Activated T-cell treated with anti-CD3 and anti-CD28 coated beads for 1 hour (primary cell): ENCODE results near the gene COL26A1.

Source experiments
- DNase-seq: peaks from one replicate; pipeline ENCODE4 v3.0.0-alpha.2; 2020; ENCODE audit warnings: low read depth

COL26A1 gene

DNA sequence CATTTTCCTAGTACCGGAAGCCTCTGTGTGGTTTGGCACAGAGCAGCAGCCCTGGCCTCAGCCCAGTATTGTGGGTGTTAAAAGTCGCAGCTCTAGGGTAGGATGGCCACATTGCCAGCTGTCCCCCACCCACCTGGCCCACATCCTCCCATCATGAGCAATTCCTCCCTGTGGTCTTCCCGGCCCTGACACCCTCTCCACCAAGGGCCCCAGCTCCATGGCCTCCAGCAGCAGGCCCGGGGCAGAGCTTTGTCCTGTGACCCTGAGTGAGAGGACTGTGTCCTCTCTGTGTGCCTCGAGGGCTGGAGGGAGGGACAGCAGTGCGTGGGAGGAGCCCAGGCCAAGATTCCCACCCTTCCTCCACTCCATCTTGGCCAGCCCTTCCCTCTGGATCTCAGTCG lies 172.7 kb downstream of the COL26A1 start:
- no peak for DNase-seq

GRCh38 chr7:101536232-101536631 lies 173.6 kb downstream of the COL26A1 start:
- DNase-seq = no peak

DNA sequence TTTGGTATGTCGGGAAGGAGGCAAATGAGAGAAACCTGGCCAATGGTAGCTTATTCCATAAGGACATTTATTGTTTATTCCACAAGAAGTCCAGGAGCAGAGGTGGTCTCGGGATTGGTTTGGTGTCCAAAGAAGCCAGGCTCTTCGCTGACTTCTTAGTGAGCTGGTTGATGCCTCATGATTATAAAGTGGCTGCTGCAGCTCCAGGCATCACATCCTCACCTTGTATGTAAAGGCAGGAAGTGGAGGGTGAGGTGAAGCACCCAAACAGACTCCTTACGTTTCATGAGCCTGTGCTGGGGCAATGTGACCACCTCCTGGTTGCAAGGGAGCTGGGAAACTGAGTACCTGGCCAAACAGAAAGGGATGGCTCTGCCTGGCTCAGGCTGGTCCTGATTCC lies 174.0 kb downstream of the COL26A1 start:
- DNase-seq = no peak

DNA sequence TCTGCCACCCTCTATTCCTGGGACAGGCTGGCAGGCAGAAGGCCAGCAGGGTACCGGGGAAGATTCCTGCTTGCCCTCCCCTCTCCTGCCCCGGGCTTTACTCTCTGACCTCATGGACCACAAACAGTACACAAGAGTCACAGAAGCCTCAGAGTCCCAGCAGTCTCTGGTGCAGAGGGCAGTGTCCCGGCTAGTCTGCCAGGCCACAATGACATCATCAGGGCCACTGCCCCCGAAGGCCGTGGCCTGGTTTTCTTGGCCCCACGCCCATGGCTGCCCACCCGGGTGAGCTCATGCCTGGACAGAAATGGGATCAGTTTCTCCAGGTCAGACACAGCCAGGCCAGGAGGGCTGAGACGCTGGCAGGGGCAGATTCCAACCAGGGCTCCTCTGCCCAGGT lies 174.5 kb downstream of the COL26A1 start:
- no peak for DNase-seq

GRCh38 chr7:101537935-101538595 lies 175.4 kb downstream of the COL26A1 start:
- no peak for DNase-seq

DNA sequence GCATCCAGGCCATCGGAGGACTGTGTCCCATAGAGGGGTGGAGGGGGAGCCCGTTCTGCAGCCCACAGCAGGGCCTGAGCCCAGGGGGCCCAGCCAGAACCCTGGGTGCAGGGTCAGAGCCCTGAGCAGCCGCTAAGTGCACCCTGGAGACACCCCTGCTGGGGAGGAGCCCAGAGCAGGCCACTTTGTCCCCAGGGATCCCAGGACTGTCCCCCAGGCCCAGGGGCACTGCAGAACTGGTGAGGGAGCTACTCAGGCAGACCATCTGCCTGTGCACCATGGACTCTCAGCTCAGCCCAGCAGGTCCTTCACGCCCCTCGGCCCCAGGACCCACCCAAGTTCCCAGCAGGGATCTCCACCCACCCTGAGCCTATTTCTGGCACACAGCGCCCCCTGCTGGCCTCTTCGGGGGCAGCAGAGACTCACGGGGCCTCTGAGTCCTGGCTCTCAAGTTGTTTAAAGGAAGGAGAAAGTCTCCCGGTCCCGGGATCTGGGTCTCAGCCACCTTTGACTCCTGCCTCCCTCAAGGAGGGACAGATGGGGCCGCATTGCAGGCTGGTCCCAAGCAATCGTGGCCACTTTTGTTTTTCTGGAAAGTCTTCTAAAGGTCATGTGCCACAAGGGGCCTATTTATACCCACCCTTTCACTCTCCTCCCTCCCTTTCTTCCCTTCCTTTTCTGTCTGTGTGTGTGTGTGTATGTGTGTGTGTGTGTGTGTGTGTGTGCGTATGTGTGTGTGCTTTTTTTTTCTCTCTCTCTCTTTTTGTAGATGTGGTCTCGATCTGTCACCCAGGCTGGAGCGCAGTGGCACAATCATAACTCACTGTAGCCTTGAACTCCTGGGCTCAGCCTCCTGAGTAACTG lies 176.2 kb downstream of the COL26A1 start:
- DNase-seq = peak; percentile 57

- no peak for DNase-seq
Measured at GRCh38 chr7:101539784-101540183, 177.1 kb downstream of the COL26A1 start.

DNA sequence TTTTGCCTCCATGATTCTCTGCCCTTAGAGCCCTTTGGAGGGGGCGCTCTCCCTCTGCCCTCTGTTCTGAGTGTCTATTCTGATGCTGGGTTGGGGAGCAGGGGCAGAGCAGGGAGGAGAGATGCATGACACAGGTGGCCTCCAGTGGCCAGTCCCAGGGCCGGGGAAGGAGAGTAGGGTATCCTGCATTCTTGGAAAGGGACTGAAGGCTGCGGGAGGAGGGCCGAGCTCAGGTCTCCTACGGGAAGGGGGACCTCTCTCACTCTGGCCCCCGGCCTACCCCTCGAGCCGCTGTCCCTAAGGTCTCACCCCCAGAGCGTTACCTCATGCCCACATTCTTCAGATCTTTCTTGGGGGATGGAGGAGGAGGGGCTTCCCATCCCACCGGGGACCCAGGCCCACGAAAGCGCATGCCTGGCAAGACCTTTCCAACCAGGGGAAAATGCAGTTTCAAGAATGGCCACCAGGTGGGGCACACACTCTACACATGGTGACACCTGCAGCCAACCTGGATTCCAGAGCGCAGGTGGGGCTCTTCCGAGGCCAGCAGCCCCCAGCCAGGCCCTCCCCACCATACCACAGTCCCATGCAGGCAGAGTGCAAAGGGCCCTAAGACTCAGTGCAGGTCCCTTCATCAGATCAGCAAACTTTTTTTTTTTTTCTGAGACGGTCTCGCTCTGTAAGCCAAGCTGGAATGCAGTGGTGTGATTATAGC lies 180.0 kb downstream of the COL26A1 start:
- DNase-seq = peak; percentile 71

DNA sequence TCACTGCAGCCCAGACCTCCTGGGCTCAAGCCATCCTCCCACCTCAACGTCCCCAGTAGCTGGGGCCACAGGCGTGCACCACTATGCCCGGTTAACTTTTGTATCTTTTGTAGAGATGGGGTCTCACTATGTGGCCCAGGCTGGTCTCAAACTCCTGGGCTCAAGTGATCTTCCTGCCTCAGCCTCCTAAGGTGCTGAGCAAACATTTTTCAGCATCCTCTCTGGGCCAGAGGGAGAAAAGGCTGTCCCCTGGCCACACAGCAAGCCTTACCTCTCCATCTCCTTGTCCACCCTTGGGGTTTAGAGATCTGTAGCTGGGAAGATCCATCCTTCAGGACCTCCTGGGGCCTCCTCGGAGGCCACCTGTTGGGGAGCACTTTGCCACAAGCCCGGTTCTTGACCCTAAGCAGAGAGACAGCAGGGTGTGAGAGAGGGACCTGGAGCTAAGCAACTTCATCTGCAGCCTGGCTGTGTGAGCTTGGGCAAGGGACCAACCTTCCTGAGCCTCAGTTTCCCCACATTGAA lies 180.6 kb downstream of the COL26A1 start:
- no peak for DNase-seq

DNA sequence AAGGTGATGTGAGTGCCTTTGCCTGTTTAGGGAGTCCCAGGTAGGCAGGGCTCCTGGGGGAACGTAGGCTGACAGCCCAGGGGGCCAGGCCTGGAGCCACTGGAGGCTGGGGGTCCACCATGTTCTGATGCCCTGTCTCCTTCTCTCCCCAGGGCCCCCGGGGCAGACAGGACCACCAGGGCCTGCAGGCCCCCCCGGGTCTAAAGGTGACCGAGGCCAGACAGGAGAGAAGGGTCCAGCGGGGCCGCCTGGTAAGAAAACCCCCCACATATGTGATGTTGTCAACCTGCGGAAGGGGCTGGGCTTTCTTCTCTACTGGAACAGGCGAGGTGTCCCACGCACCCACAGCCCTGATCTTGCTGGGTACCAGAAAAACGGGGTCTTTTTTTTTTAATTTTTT lies 181.2 kb downstream of the COL26A1 start:
- no peak for DNase-seq

DNA sequence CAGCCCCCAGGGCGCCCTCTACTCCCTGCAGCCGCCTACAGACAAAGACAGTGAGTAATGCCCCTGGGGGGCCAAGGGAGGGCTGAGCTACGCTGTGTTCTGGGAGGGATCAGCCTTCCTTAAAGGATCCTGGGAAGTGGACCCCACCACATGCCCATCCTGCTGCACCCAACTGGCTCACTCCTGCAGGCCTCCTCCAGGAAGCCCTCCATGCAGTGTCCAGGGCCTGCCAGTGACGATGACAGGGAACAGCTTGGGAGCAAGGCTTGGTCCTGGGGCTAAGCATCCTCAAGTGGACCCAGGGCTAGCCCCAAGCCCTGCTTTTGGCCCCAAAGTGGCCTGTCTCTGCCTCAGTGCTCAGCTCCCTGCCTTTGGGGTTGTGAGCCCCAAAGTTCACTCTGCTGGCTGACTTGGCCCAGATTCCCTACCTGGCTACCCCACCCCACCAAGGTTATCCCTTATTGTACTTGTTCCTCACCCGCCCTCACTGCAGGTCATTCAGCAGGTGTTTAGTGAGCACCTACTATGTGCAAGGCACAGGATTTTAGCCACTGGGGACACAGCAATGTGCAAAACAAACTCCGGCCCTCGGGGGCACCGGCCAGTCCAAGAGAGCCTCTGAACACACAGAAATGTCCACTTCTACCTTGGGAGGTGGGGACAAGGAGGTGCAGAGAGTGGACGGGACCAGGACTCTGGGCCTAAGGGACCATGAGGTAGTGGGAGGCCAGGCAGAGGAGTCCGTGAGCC lies 182.9 kb downstream of the COL26A1 start:
- DNase-seq = no peak

DNA sequence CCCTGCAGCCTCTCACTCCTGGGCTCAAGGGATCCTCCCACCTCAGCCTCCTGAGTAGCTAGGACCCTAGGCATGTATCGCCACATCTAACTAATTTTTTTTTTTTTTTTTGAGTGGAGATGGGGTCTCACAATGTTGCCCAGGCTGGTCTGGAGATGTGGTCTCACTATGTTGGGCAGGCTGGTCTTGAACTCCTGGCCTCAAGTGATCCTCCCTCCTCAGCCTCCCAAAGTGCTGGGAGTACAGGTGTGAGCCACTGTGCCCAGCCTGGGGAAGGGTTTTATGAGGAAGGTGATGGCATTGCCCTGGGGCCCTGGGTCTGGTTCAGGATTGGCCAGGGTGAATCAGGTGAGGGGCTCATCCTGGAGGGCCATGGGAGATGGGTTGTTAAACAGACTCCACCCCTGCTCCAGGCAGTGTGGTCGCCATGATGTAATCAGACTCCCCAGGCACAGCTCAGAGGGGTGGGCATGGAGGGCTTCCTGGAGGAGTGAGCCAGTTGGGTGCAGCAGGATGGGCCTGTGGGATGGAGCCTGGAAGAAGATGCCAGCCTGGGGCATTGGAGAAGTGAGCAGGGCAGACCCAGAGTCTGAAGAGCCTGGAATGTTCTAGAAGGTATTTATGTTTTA lies 183.7 kb downstream of the COL26A1 start:
- DNase-seq = no peak

DNA sequence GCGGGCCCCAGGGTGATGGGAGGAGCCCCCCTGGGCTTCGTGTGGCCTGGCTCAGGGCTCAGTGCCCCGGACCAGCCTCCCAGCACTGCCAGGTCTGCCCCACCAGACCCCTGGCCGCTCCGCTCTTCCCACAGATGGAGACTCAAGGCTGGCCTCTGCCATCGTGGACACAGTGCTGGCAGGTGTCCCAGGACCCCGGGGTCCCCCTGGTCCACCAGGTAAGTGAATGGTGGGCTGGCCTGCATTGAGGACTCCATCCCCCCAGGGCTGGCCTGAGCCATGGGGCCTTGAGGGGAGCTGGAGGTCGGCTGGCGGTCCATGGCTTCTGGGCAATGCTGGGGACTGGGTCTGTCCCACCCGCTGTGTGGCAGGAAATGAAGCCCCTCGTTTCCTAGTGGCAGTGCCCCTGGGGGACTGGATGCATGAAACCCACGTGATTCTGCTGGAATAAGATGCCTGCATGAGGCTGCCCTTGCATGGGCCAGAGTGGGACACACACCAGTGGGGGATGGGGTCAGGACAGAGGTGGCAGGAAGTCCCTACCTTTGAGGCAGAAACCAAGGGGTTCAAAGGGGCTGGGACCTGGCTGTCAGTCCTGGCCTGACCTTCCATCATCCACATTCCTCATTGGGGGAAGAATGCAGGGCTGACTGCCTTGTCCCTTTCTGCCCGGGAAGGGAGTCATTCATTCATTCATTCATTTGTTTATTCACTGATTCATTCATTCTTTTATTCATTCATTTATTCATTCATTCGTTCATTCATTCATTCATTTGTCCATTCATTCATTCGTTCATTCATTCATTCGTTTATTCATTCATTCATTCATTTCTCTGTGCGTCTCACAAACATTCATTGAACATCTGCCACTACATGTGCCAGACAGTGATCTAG lies 184.6 kb downstream of the COL26A1 start:
- DNase-seq = no peak

- no peak for DNase-seq
Measured at GRCh38 chr7:101547916-101548661, 185.4 kb downstream of the COL26A1 start.

DNA sequence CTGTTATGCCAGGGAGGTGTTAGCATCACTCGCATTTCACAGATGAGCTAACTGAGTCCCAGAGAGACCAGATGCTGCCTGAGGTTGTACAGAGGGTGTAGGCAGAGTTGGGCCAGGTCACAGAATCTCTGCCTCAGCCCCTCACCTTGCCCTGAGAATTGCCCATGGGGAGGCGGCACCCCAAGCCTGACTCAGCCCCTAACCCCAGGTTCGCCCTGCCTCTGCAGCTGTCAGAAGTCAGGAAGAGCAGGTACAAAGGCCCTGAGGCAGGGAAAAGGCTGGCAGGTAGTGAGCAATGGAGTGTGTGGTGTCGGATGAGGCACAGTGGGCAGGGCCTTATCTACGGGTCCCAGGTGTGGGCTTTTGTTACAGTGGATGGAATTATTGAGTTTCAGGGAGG lies 187.1 kb downstream of the COL26A1 start:
- DNase-seq = no peak

- DNase-seq = no peak
Measured at GRCh38 chr7:101550641-101551541, 188.2 kb downstream of the COL26A1 start.

GRCh38 chr7:101553018-101553770 lies 190.5 kb downstream of the COL26A1 start:
- no peak for DNase-seq
